Right lobe of liver (tissue), 6 donors: ENCODE data around the gene DSCAM. TPM values are rescaled to one million over a fixed set of nuclear protein-coding genes. Genes with fewer than 3 reads are reported as not detected.

Source experiments
- ATAC-seq, 4 donors: fragments of 200-7000 bp; cut with Tn5 transposase; one replicate each; pipeline ENCODE4 v1.9.1; 2020; ENCODE audit warnings: mild to moderate bottlenecking in 4 of 4, moderate library complexity in 4 of 4
- DNase-seq, 3 donors: peaks; one replicate each; pipeline ENCODE4 v3.0.0-alpha.2; 2020
- H3K27ac ChIP-seq, 3 donors: fragments of 200-600 bp; one replicate each; pipeline ENCODE4 v1.8.0; 2022
- H3K27me3 ChIP-seq, 2 donors: fragments of 200-600 bp; one replicate each; pipeline ENCODE4 v1.8.0; 2022
- H3K36me3 ChIP-seq, 4 donors: fragments of 200-600 bp; sonication (generic) in 1 of 4; one replicate each; pipeline versions ENCODE4 v1.5.1 to v1.8.0; 2017 to 2022; ENCODE audit warnings: control low read depth in 1 of 4
- H3K4me1 ChIP-seq, 4 donors: fragments of 200-600 bp; sonication (generic) in 1 of 4; one replicate each; pipeline versions ENCODE4 v1.5.1 to v1.8.0; 2017 to 2022; ENCODE audit warnings: control low read depth in 1 of 4
- H3K4me3 ChIP-seq, 3 donors: fragments of 200-600 bp; one replicate each; pipeline ENCODE4 v1.8.0; 2022
- H3K9me3 ChIP-seq, 4 donors: fragments of 200-600 bp; sonication (generic) in 1 of 4; one replicate each; pipeline versions ENCODE4 v1.5.1 to v1.8.0; 2017 to 2022; ENCODE audit warnings: control low read depth in 1 of 4
- CTCF ChIP-seq, 4 donors: fragments of 200-600 bp in 3 of 4; fragments of 450-650 bp in 1 of 4; IDR thresholded peaks; one replicate each; pipeline versions ENCODE4 v1.5.1 to v1.8.0; 2016 to 2022; ENCODE audit warnings: antibody characterized with exemption in 4 of 4, mild to moderate bottlenecking in 2 of 4
- POLR2A ChIP-seq: fragments of 450-650 bp; IDR thresholded peaks from one replicate; pipeline ENCODE4 v1.6.1; 2017; ENCODE audit warnings: antibody characterized with exemption, mild to moderate bottlenecking
- WGBS: methylation state at CpG from one replicate; pipeline ENCODE4 v1.1.6; 2018; ENCODE audit warnings: low coverage, low lambda C conversion rate; ENCODE audit not compliant: insufficient coverage; ENCODE audit errors: missing lambda C conversion rate; 5-methylcytosine and 5-hydroxymethylcytosine counted together
- intact Hi-C, 2 donors: fragments of 100-400 bp; cut with DNase I; formaldehyde crosslinking; loops; one replicate each; pipeline versions ENCODE4 v1.11.2 to v1.14.1; 2022
- total RNA-seq, 6 experiments: library from RNA; depleted of rRNA in 2 of 6; stranded (reverse); fragments of >200 nt in 2 of 6; fragmentation: NEBNext Ultra II Directional in 3 of 6; extraction: Animal tissue kit (Norgen Biotek cat#: 25700) in 3 of 6; gene quantifications; one replicate each; pipeline versions ENCODE4 v1.1.0 to v1.2.4, GENCODE V29; 2016 to 2023
- donor health status: DM: no; HTN: yes; CAD: no.
- donor health status: DM: no; HTN: no; CAD: no.
- donor health status: DM: no; HTN: no; CAD: no.
- donor health status: DM: no; HTN: yes; CAD: no.
- donor health status: DM: no; HTN: yes; CAD: no.

Gene DSCAM
- total RNA-seq, 6 experiments from 2014 or later = 0.04 to 0.16 (median 0.06) TPM; not detected in 2

DNA sequence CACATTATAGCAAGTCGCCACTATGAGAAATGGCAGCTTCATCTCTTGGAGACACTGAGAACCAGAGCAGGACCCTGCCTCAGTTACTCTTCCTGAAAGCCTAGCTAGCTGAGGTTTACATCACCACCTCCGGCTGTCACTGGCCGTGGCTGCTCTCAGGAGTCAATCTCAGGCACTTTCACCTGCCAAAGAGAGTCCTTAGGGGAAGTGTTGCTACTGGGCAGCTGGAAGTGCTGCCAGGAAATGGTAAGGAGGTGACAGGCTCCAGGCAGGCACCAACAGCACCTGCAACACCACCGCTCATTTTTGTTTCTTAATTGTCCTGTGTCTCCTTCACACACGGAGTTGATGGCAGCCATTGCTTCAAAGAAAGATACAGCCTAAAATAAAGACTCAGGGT lies 92.5 kb downstream of the DSCAM start:
- intact Hi-C loops = no loop called here
- whole genome bisulfite sequencing = 43% methylated on average over 3 of the region's 5 CpGs
- ATAC-seq = no peak
- Histone ChIP-seq H3K4me1 (no peaks in the 10 kb centered on the region), H3K27me3 (no peaks in the 10 kb centered on the region), H3K4me3 (no peak overlapping the region), H3K27ac (no peak overlapping the region), H3K9me3 (no peaks in the 10 kb centered on the region), H3K36me3 (no peaks in the 10 kb centered on the region)
- TF ChIP-seq CTCF (IDR thresholded peaks at IDR 0.05) = no peak
- DNase-seq = no peak

- intact Hi-C loops = no loop called here
- TF ChIP-seq POLR2A (no peak), CTCF (IDR thresholded peaks at IDR 0.05) (no peak)
- WGBS = 70% methylated on average over 7 of the region's 8 CpGs
- Histone ChIP-seq H3K4me1 (no peaks in the 10 kb centered on the region), H3K36me3 (no peaks in the 10 kb centered on the region), H3K27me3 (no peaks in the 10 kb centered on the region), H3K4me3 (no peak overlapping the region), H3K9me3 (no peaks in the 10 kb centered on the region), H3K27ac (no peak overlapping the region)
- DNase-seq = no peak
- ATAC-seq = no peak
Measured at GRCh38 chr21:40753756-40754155, 93.2 kb downstream of the DSCAM start.

- H3K9me3 ChIP-seq = no peaks in the 10 kb centered on the region
- intact Hi-C loops = no loop called here
- no peaks in the 10 kb centered on the region for H3K36me3 ChIP-seq
- H3K4me1 ChIP-seq = no peaks in the 10 kb centered on the region
- H3K4me3 ChIP-seq = no peak overlapping the region
- ATAC-seq (no peak), DNase-seq (no peak)
- TF ChIP-seq POLR2A = no peak
- TF ChIP-seq CTCF (IDR thresholded peaks at IDR 0.05) = no peak
- 13% methylated on average over 2 of the region's 2 CpGs for WGBS
- no peaks in the 10 kb centered on the region for H3K27me3 ChIP-seq
- no peak overlapping the region for H3K27ac ChIP-seq
Measured at GRCh38 chr21:40752125-40752524, 94.8 kb downstream of the DSCAM start.

DNA sequence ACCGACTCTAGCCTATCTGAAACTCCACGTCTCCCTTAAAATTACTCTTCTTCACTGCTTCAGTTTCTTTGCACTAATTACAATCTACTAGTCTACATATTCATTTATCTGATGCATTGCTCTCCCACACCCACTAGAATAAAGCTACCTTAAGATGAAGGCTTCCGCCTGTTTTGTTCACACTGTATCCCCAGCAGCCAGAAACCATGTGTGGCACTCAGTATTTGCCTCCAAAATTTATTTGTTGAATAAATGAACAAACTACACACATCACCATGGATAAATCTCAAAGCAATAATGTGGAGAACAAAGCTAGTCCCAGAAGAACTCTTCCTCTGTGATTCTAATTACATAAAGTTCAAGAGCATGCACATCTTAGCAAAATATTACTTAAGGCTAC lies 95.7 kb downstream of the DSCAM start:
- Histone ChIP-seq H3K4me3 (no peak overlapping the region), H3K36me3 (no peaks in the 10 kb centered on the region), H3K27ac (no peak overlapping the region), H3K9me3 (no peaks in the 10 kb centered on the region), H3K27me3 (peaks cover 0 to 4% of the 10 kb centered on the region in 2 donors), H3K4me1 (no peaks in the 10 kb centered on the region)
- no peak for ATAC-seq
- no peak for DNase-seq
- intact Hi-C loops = no loop called here
- TF ChIP-seq POLR2A (no peak), CTCF (IDR thresholded peaks at IDR 0.05) (no peak)
- WGBS = 65% methylated on average over 3 of the region's 3 CpGs

DNA sequence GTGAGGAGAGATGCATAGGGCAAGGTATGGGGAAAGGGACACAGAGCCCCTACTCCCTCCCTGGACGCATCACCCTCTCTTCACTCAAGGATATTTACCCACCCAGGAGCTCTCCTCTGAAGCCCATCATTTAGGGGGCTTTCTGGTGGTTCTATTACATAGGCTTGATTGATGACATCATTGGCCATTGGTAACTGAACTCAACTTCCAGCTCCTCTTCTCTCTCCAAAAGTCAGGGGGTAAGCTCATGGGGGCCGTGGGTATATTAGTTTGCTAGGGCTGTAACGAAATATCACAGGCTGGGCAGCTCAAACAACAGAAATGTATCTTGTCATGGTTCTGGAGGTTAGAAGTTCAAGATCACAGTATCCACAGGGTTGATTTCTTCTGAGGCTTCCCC lies 110.8 kb downstream of the DSCAM start:
- H3K4me3 ChIP-seq = no peak overlapping the region
- H3K9me3 ChIP-seq = no peaks in the 10 kb centered on the region
- no peaks in the 10 kb centered on the region for H3K4me1 ChIP-seq
- no peak overlapping the region for H3K27ac ChIP-seq
- TF ChIP-seq POLR2A = no peak
- no peak for TF ChIP-seq CTCF (IDR thresholded peaks at IDR 0.05)
- intact Hi-C loops = no loop called here
- H3K27me3 ChIP-seq = no peaks in the 10 kb centered on the region
- DNase-seq = no peak
- H3K36me3 ChIP-seq = no peaks in the 10 kb centered on the region
- ATAC-seq = no peak
- 50% methylated on average over 3 of the region's 3 CpGs for WGBS
